ENCODE data around the gene CTNNA3.
"Not testable (repeated sequence)": the region's sequence is repeated elsewhere in the genome, so short reads cannot be mapped to it uniquely, and the experiment has no call there.

The CTNNA3 gene

DNA sequence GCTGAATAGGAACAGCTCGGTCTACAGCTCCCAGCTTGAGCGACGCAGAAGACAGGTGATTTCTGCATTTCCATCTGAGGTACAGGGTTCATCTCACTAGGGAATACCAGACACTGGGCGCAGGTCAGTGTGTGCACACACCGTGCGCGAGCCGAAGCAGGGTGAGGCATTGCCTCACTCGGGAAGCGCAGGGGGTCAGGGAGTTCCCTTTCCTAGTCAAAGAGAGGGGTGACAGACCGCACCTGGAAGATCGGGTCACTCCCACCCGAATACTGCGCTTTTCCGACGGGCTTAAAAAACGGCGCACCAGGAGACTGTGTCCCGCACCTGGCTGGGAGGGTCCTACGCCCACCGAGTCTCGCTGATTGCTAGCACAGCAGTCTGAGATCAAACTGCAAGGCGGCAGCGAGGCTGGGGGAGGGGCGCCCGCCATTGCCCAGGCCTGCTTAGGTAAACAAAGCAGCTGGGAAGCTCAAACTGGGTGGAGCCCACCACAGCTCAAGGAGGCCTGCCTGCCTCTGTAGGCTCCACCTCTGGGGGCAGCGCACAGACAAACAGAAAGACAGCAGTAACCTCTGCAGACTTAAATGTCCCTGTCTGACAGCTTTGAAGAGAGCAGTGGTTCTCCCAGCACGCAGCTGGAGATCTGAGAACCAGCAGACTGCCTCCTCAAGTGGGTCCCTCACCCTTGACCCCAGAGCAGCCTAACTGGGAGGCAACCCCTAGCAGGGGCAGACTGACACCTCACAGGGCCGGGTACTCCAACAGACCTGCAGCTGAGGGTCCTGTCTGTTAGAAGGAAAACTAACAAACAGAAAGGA, 465.1 kb downstream of the CTNNA3 start:
- not testable (repeated sequence) for DNase-seq

DNA sequence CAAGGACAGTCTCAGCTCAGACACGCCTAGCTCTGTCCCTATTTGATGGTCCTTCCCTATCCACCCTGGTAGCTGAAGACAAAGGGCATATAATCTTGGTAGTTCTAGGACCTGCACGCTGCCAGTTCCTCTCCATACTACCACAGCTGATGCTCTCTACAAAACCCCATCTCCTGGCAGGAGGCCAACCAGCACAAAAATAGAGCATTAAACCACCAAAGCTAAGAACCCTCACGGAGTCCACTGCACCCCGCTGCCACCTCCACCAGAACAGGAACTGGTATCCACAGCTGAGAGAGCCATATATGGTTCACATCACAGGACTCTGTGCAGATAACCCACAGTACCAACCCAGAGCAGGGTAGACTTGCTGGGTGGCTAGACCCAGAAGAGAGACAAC, 470.8 kb downstream of the CTNNA3 start:
- DNase-seq, result peak in 1 of 5 experiments; percentile 6

DNA sequence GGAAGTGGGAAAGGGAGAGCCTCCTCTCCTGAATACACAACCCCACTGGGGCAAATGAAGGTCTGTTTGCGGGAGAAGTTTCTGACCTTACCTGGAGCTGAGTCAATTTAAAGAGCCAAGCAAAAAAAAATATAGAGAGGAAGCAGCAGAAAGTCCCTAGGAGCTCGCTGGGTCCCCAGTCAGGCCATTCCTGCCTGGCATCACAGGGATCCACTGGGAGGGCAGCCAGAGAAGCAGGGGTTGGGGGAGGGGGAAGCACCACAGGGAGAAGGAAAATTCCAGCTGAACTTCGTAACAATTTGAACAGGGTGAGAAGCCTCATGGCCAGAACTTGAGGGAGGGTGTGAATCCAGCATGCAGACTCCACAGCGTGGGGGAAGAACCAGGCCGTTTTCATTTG, 471.4 kb downstream of the CTNNA3 start:
- DNase-seq, result no peak

DNA sequence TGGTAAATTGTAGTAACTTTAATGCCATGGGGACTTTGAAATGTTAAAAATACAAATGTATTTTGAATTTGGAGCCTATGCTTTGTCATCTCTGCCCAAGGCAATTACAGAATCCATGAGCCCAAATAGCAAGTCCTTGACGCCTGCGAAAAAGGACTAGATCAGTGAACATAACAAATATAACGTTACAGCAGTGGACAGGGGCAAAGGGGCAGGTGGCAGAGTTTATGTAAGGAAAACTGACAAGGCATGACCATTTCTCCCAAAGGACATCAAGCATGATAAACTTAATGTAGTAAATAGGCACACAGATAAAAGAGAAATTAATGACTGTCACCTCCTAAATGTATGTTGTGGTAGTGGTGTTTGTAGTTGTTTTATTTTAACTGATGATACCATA, 473.1 kb downstream of the CTNNA3 start:
- DNase-seq, result no peak

DNA sequence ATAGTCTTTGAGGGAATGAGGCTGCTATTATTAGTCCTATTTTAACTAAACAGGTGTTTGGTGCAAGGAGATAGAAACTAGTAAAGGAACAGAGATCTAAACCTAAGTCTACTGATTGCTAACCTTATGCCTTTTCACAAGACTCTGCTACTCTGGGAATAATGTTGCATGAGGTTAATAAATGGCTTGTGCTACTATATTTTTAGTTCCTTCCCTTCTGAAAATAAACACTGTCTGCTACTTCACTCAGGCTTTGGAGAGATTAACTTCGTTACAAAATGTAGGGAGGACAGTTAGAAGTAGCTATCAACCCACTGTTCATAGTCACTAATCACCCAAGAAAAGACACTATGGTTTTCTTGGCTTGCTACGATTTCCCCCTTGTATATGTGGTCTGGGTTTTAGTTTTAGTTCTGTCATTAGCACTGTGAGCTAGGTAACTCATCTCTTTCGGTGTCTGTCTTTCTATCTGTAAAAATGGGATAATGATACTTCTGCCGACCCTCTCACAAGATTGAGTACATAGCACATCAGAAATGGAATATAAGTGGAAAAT, 474.0 kb downstream of the CTNNA3 start:
- DNase-seq, result no peak

DNA sequence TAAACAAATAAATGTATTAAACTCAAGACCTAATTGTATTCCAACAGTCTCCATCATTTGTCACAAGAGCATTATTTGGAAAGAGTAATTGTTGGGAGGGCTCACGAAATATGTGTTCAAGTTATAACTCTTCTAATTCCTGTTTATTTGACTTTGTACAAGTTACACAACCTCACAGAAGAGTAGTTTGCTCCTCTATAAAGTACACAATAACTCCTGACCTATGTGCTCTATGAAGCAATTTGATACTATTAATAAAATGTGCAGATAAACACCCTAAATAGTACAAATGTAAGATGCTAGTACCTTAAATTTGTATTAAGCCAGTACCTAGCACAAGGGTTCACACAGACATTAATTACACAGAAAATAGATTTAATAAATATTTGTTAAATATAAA, 484.3 kb downstream of the CTNNA3 start:
- DNase-seq, result no peak

DNA sequence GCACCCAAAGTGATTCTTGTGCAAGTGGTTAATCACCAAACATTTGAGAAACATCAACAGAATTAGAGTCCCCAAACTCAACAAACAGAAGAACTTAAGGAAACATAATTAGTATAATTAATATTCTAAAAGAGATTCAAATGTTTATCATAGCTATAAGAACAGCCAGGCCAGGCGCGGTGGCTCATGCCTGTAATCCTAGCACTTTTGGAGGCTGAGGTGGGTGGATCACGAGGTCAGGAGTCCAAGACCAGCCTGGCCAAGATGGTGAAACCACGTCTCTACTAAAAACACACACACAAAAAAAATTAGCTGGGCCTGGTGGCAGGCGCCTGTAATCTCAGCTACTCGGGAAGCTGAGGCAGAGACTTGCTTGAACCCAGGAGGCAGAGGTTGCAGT, 488.1 kb downstream of the CTNNA3 start:
- not testable (repeated sequence) for DNase-seq

DNA sequence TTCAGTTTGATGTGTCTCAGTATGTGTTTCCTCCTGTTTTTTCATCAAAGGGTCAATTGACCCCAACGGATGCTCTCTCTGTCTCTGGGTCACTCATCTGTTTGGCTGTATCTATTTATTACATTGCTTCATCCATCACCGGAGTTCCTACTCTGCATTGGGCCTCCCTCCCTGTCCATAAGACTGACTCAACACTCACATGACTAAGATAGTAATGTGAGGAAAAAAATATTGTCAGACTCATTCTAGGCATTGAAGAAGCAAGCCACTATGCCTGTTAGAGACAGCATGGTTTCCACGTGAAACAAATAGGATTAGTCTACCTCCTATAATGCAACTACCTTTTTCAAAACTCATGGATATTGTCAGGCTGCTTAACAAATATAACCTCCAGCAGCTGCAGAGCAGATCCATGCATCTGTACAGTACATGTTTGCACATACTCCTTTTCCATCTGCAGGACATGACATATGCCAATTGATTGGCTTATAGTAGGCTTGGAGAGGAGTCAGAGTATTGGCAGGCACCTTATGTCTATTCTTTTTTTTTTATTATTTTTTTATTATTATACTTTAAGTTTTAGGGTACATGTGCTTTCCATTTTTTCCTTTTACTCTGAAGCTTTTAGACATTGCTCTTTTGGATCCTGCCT, 495.0 kb downstream of the CTNNA3 start:
- no peak for DNase-seq

DNA sequence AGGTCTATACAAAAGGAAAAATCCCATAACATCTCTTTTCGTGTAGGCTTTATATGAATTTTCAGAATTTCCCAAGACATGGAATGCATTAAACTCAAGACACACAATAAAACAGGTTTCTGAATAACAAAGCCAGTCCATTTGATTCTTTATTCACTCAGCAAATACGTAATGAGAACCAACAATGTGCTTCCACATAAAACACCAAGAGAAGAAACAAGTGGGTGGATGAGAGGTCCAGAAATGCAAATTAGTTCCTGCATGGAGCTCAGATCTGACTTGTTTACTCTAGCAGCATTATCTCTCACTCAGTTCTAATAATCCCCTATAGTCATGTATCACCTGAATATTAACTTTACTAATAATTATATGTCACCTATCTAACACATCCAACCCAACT, 520.6 kb downstream of the CTNNA3 start:
- no peak for DNase-seq

DNA sequence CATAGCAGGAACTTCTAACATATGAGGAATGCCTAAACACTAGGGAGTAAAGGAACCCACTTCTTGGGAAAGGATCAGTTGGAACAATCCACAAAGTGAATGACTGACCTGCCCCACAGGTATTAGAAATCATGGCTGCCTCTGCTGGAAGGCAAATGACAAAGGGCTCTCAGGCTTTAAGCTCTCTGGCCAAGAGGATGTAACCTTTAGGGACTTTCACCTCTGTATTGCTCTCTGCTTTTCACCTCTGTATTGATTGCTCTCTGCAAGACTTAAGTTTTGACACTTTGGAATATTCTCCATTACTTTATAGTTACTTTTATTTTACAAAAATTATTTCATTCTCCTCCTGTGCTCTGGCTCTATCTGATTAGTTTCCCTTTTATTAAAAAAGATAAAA, 522.2 kb downstream of the CTNNA3 start:
- DNase-seq, result no peak

DNA sequence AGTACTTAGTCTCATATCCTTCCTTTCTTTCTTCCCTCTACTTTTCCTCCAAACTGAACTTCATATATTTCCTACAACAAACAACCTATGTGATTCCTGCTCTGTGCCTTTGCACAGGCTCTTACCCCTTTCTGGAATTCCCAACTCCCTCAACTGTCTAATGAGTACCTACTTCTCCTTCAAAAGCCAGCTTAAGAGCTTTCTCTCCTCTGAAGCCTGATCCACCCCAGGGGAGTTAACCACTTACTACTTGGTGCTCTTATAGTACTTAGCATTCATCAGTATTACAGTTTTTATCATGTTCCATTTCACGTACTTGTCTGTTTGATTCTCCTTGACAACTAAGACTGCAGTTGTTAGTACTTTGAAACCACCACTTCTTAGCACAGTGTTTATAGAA, 524.0 kb downstream of the CTNNA3 start:
- no peak for DNase-seq

DNA sequence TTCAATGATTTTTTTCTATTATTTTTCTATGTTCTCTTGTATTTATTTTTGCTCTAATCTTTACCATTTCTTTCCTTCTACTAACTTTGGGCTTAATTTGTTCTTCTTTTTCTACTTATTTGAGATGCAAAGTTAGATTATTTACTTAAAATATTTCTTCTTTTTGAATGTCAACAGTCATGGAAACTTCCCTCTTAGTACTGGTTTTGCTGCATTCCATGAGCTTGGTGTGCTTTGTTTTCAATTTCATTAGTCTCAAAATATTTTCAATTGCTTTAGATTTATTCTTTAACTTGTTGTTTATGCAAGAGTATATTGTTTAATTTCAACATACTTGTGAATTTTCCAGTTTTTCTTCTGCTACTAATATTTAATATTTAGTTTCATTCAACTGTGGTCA, 539.8 kb downstream of the CTNNA3 start:
- DNase-seq, result no peak

DNA sequence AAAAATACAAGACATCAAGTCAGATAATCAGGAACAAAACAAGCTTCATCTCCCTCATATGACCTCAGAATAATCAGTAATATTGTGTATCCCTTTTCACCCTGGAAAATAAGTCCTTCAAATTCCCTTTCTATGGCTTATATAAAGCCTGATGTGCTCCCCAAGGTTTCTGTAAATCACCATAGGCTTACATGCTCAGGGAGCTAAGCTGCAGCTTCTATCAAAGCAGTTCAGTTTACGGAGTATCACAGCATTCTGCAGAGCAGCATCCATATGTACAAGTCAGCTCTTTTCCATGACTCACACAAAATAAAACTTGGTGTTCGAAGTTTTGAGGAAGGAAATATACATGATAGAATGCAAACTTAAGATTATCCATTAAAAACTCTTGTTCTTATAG, 544.5 kb downstream of the CTNNA3 start:
- DNase-seq, result no peak

DNA sequence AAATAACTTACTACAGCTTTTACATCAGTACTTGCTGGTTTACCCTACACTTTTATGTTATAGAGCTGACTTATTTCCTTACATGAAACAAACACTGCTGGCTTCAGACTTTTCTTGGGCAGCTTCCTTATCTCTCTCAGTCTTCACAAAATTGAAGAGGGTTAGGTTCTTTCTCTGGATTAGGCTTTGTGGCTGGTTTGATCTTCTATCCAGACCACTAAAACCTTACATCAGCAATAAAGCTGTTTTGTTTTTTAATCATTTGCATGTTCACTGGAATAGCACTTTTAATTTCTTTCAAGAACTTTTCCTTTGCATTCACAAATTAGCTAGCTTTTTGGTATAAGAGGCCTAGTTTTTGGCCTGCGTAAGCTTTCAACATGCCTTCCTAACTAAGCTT, 551.5 kb downstream of the CTNNA3 start:
- DNase-seq, result peak in 1 of 5 experiments; percentile 83

DNA sequence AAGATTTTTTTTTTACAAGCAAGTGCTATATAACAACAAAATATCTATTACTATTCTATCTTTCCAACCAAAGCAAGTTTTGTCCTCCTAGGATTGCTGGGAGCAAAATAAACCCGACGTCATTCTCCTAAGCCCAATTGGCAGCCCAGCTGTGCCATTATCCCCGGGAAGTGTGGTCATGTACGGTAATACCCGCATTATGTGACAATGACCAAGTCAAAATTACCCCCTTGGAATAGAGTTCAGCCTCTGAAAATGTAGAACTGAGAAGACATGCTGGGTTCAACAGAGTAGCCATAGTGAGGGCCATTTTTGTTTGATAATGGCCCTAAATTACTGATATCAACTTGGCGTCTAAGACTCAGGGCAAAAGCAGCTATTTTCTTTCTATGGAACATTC, 554.7 kb downstream of the CTNNA3 start:
- no peak for DNase-seq

DNA sequence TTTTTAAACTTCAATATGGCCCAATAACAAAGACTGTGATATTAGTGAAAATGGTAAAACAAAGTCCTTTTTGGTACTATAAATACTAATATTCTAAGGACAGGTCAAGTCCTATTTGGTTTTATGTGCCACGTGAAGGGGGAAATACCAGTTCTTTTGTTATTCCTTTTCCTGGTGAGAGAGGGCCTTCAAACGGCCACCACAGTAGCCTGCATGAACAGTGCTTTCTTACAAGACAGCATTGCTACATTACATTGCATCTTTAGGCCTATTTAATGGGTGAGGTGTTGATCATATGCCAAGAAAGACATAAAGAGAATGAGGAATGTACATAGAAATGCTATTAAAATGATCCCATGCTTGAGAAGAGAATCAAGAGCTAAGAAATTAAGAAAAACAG, 555.4 kb downstream of the CTNNA3 start:
- no peak for DNase-seq

DNA sequence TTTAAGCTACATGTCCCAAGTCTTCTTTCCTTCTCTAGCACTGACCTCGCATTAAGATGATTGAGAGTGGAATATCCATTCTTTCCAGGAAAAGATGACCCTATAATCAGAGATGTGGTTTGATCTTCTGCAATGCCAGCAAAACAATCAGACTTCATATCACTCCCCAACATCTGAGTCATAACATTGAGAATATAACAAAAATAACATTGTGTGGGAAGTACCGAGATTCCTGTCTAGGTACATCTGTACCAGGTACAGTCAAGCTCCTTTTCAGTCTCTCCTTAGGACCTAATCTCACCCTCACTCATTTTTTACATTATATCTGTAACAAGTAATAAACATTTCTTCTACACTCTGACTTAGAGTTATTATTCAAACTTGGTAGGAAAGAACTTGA, 568.6 kb downstream of the CTNNA3 start:
- DNase-seq, result no peak

DNA sequence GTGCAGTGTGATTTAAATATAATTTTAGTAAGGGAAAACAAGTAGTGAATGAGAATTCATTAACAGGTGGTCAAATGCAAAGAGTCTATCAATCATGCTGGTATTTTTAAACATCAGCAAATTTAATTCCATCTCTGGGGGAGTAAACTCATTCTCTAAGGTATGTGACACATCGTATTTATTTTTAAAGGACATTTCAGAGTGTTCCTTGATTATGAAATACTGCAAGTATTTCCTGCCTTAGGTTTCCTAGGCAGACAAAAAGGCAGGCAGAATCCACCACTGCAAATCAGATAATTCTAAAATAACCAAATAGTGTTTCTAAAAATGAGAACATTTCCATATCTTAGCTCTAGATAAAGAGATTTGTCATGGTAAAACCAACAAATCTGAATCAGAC, 576.3 kb downstream of the CTNNA3 start:
- DNase-seq, result no peak

DNA sequence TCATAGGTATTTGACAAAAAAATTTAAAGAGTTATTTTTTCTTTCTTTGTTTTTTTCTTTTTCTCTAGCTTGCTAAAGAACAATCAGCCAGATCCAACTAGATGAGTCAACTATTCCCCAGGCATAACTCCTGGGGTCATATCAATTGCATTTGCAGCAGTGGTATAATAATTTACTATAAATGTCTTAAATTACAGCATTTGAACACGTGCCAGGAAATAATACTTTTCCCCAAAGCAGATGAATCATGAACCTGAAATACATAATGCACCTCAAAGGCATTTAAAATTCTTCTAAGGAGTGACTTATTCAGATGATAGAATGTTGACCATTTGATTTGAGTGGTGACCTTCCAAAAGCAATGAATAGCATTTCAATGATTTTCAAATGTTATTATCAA, 580.0 kb downstream of the CTNNA3 start:
- DNase-seq, result no peak

DNA sequence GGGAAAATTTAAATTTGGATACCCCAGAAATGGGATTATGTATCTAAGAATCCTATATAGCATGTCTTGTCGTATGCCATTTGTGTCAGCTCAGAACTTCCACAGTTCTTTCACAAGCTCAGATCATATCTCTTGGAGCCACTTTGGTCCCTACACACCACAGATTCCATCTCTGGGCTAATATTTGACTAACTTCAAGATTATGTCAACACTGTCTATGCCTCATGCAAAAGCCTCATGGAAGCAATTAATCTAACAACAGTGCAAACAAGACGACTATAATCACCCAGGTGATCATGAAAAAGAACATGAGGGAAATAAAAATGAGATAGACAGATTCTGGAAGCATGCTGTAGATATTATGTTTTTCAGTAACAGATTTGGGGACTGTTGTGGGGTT, 581.0 kb downstream of the CTNNA3 start:
- DNase-seq, result no peak

DNA sequence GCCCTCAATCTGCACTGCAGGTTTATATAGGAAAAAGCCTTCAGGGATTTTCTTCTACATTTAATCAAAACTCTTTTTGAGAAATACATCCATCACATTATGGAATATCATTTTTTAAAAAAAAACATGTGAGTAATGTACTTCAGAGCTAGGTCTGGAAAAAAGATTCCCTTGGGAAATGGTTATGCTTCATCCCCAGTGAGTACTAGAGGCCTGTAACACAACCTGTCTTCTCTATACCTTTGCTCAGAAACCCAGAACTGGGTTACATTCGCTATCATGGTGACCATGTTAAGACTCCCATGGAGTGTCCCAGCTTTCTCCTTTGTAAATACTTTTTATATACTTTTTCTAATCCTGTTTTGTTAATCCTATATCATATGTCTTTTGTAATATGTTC, 583.2 kb downstream of the CTNNA3 start:
- DNase-seq, result no peak

DNA sequence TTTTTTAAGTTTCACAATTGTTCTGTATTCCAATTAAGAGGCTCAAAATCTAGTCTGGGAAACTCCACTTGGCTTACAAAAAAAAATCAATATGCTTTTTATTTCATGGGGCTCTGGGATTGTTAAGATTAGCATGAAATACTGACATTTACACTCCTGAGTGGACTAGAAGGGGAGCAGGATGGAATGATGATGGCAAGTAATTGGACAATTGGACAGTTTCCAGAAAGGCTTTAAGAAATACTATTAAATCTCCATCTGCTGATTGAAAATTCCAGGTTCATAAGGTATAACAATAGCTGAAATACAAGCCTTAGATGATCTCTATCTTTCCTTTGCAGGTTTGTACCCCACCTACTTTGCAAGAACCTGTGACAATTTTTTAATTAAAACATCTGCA, 585.7 kb downstream of the CTNNA3 start:
- no peak for DNase-seq

DNA sequence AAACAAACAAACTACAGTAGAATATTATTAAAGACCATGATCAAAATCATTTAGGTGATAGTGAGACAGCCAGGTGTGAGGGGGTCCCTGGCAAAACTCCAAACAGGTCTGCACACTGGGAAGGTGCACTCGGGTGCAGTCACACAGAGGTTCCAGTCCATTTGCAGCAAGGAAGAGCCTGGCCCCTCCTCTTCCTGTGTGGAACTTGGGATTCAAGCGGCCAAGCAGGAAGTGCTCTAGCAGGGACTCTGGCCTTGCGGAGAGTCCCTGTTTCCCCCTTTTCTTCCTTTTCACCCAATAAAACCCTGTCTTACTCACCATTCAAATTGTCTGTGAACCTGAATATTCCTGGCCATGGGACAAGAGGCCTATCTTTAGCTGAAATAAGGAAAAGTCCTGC, 588.3 kb downstream of the CTNNA3 start:
- no peak for DNase-seq

DNA sequence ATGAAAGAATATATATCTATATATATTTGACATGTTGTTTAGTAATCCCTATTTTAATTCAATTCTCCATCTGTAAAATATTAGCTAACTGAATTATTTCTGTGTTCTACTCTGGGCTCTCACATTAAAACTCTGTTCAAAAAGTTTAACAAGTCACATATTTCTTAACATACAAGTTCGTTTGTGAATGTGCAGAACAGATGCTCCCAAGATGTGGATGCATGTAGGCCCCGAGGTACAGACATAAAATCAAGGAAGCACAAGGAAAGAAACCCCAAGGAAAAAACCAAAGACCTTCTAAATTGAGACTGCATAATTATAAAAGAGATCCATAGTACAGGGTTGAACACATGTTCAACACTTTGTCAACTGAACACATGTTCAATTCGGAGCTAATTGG, 595.0 kb downstream of the CTNNA3 start:
- no peak for DNase-seq

Data from T-helper 2 cell (primary cell).